ENCODE results near the gene TXNDC15.

DNA sequence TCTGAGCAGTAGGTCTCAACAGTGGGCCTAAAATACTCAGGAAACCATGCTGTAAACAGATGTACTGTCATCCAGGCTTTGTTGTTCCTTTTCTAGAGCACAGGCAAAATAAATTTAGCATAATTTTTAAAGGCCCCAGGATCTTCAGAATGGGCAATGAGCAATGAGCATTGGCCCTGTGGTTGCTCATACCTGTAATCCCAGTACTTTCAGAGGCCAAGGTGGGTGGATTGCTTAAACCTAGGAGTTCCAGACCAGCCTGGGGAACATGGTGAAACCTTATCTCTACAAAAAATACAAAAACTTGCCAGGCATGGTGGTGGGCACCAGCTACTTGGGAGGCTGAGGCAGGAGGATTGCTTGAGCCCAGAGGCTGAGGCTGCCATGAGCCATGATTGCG is 17.3 kb downstream of the TXNDC15 start:
- TF ChIP-seq CTCF (IDR thresholded peaks at IDR 0.05; ENCODE audit: low read depth, low read length) (no peak), EZH2phosphoT487 (IDR thresholded peaks at IDR 0.05; ENCODE audit: low read depth) (no peak)
